Smooth muscle cell (in vitro differentiated cells): ENCODE measurements around the gene AEBP1. TPM values are rescaled to one million over a fixed set of nuclear protein-coding genes. Genes with fewer than 3 reads are reported as not detected.

Experiments used
- DNase-seq: peaks from one replicate; lab custom pipeline; 2025; ENCODE audit not compliant: unreplicated experiment; lab: John Stamatoyannopoulos, UW
- H2AFZ ChIP-seq: fragments of 200-600 bp; sonication (generic); 2 replicates; pipeline ENCODE4 v1.6.0; 2016; ENCODE audit warnings: antibody characterized with exemption, low read depth, mild to moderate bottlenecking
- H3F3A ChIP-seq: fragments of 200-600 bp; sonication (generic); 2 replicates; pipeline ENCODE4 v1.6.0; 2017; ENCODE audit warnings: antibody characterized with exemption, low read depth
- H3K27ac ChIP-seq: fragments of 200-600 bp; sonication (generic); 2 replicates; pipeline ENCODE4 v1.5.1; 2016; ENCODE audit warnings: low read depth, mild to moderate bottlenecking
- H3K27me3 ChIP-seq: fragments of 200-600 bp; sonication (generic); 2 replicates; pipeline ENCODE4 v1.6.1; 2016; ENCODE audit warnings: low read depth, mild to moderate bottlenecking
- H3K36me3 ChIP-seq: fragments of 200-600 bp; sonication (generic); 2 replicates; pipeline ENCODE4 v1.5.1; 2016; ENCODE audit warnings: low read depth
- H3K4me1 ChIP-seq: fragments of 200-600 bp; sonication (generic); 2 replicates; pipeline ENCODE4 v1.5.1; 2016; ENCODE audit warnings: low read depth
- H3K4me2 ChIP-seq: fragments of 200-600 bp; sonication (generic); 2 replicates; pipeline ENCODE4 v1.6.0; 2016; ENCODE audit warnings: mild to moderate bottlenecking
- H3K4me3 ChIP-seq: fragments of 200-600 bp; sonication (generic); 2 replicates; pipeline ENCODE4 v1.5.1; 2016; ENCODE audit warnings: mild to moderate bottlenecking
- H3K79me2 ChIP-seq: fragments of 200-600 bp; sonication (generic); 2 replicates; pipeline ENCODE4 v1.6.0; 2016; ENCODE audit warnings: low read depth, mild to moderate bottlenecking
- H3K9ac ChIP-seq: fragments of 200-600 bp; sonication (generic); 2 replicates; pipeline ENCODE4 v1.6.0; 2016; ENCODE audit warnings: low read depth
- H3K9me3 ChIP-seq: fragments of 200-600 bp; sonication (generic); replicated peaks from 2 replicates; pipeline ENCODE4 v1.5.1; 2016; ENCODE audit warnings: low read depth
- H4K20me1 ChIP-seq: fragments of 200-600 bp; sonication (generic); 2 replicates; pipeline ENCODE4 v1.6.0; 2016; ENCODE audit warnings: low read depth
- CTCF ChIP-seq: fragments of 200-600 bp; sonication (generic); IDR thresholded peaks from 2 replicates; pipeline ENCODE4 v1.5.1; 2017; ENCODE audit warnings: borderline replicate concordance, mild to moderate bottlenecking, antibody characterized with exemption; ENCODE audit not compliant: insufficient read depth, poor library complexity, severe bottlenecking
- WGBS: methylation state at CpG from one replicate; pipeline ENCODE4 v1.1.7; 2016; ENCODE audit warnings: low lambda C conversion rate; 5-methylcytosine and 5-hydroxymethylcytosine counted together
- polyA plus RNA-seq: library from polyadenylated mRNA; unstranded; fragments of >200 nt; fragmentation: Nextera tagmentation; extraction: Ambion mirVana; gene quantifications from 2 replicates; pipeline ENCODE4 v1.2.1, GENCODE V29; 2016
- total RNA-seq: library from RNA; depleted of rRNA; stranded (reverse); fragments of >200 nt; gene quantifications from 2 replicates; pipeline ENCODE4 v1.2.3, GENCODE V29; 2014

Gene AEBP1
- total and polyA plus RNA-seq, 2 experiments from 2014 or later = 39.7 to 163 TPM

DNA sequence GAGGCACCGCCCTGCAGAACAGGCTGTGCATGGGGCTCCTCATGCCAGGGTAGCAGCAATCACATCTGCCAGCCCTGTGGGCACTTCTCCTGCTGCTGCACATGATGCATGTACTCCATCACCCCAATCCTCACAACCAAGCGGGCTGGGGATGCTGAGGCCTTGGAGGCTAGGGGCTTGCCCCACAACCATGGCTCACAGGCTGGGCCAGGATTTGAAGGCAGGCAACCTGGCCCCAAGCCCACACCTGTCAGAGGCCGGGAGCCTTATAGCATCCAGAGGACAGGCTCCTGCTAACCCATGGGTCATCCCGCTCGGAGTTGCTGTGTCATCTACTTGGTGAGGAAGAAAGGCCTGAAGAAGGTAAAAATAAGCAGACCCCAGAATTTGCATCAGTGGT, 24.0 kb upstream of the AEBP1 start:
- peaks cover 5% of the 10 kb centered on the region for H3K79me2 ChIP-seq
- no peaks in the 10 kb centered on the region for H3F3A ChIP-seq
- H3K27me3 ChIP-seq = no peaks in the 10 kb centered on the region
- DNase-seq = no peak
- no peak overlapping the region for H3K4me3 ChIP-seq
- no peak overlapping the region for H3K4me2 ChIP-seq
- no peaks in the 10 kb centered on the region for H4K20me1 ChIP-seq
- no peaks in the 10 kb centered on the region for H3K36me3 ChIP-seq
- no peak overlapping the region for H2AFZ ChIP-seq
- no peak for TF ChIP-seq CTCF
- WGBS = over 99% methylated on average over 5 of the region's 5 CpGs
- no peak overlapping the region for H3K27ac ChIP-seq
- no peaks in the 10 kb centered on the region for H3K9me3 ChIP-seq
- no peak overlapping the region for H3K9ac ChIP-seq
- H3K4me1 ChIP-seq = peaks cover 9% of the 10 kb centered on the region

- TF ChIP-seq CTCF = no peak
- peaks cover 9% of the 10 kb centered on the region for H3K4me1 ChIP-seq
- H3K4me2 ChIP-seq = peak overlapping the region; percentile 90
- DNase-seq = no peak
- H3K27ac ChIP-seq = no peak overlapping the region
- H3F3A ChIP-seq = no peaks in the 10 kb centered on the region
- no peaks in the 10 kb centered on the region for H3K9me3 ChIP-seq
- no peak overlapping the region for H3K9ac ChIP-seq
- no peak overlapping the region for H3K4me3 ChIP-seq
- H2AFZ ChIP-seq = no peak overlapping the region
- 96% methylated on average over 11 of the region's 11 CpGs for WGBS
- H3K79me2 ChIP-seq = peaks cover 5% of the 10 kb centered on the region
- no peaks in the 10 kb centered on the region for H3K36me3 ChIP-seq
- no peaks in the 10 kb centered on the region for H4K20me1 ChIP-seq
- H3K27me3 ChIP-seq = no peaks in the 10 kb centered on the region
Measured at GRCh38 chr7:44080686-44081265, 23.4 kb upstream of the AEBP1 start.

GRCh38 chr7:44081266-44081748, 22.8 kb upstream of the AEBP1 start:
- Histone ChIP-seq H3K4me1 (peaks cover 9% of the 10 kb centered on the region), H3K4me2 (peak overlapping the region; percentile 90), H3K79me2 (peaks cover 5% of the 10 kb centered on the region), H3K4me3 (peak overlapping the region; percentile 78), H3K9me3 (no peaks in the 10 kb centered on the region), H3K27ac (no peak overlapping the region), H3K27me3 (no peaks in the 10 kb centered on the region), H4K20me1 (no peaks in the 10 kb centered on the region), H2AFZ (no peak overlapping the region), H3K9ac (no peak overlapping the region), H3K36me3 (no peaks in the 10 kb centered on the region), H3F3A (no peaks in the 10 kb centered on the region)
- DNase-seq = no peak
- WGBS = 80% methylated on average over 9 of the region's 9 CpGs
- no peak for TF ChIP-seq CTCF
